Activated CD4-positive, CD25-positive, alpha-beta regulatory T cell treated with anti-CD3 and anti-CD28 coated beads, Interleukin-2, amount 50 U/mL, for 24 hours (primary cell): ENCODE data around the gene MT1E.
A peak's percentile ranks its signal among the peaks of the same experiment; 100 is the strongest.
"Not testable (repeated sequence)": the region's sequence is repeated elsewhere in the genome, so short reads cannot be mapped to it uniquely, and the experiment has no call there.

ENCODE experiments used
- ATAC-seq, 2 donors: fragments of 150-1000 bp; cut with Tn5 transposase; one replicate each; pipeline ENCODE4 v1.10.0; 2021; ENCODE audit warnings: mild to moderate bottlenecking in 1 of 2, moderate library complexity in 1 of 2

MT1E gene

GRCh38 chr16:56625140-56625942, at the start of gene MT1E:
Gene MT1E, plus strand, starts transcription at chr16:56625781. Its CDS starts 71 bp downstream, at chr16:56625852.
- peak; percentile 96 to 98 for ATAC-seq

GRCh38 chr16:56576585-56577299, 48.8 kb upstream of the MT1E start:
- peak; percentile 99 for ATAC-seq

DNA sequence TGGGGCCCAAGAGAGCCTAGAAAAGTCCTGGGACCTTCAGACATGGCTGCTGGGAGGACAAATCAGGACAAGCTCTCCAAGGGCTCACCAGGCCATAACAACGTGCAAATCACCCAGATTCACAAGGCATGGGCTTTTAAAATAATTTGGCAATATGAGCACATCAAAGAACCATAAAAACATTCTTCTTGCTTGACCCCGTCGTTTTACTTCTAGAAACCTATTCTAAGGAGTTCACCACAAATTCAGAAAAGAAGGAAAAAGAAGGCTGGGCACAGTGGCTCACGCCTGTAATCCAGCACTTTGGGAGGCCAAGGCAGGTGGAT, 48.3 kb upstream of the MT1E start:
- ATAC-seq = no peak

- no peak for ATAC-seq
These were observed 45.1 kb upstream of the MT1E start for GRCh38 chr16:56580391-56581048.

- ATAC-seq = not testable (repeated sequence)
These were observed 42.7 kb upstream of the MT1E start for GRCh38 chr16:56582911-56583310.

- ATAC-seq = no peak
These were observed 42.0 kb upstream of the MT1E start for GRCh38 chr16:56583351-56584168.

GRCh38 chr16:56584276-56584675, 41.3 kb upstream of the MT1E start:
- ATAC-seq = no peak

- no peak for ATAC-seq
These were observed 36.8 kb upstream of the MT1E start for GRCh38 chr16:56588781-56589140.

- peak; percentile 36 to 43 for ATAC-seq
These were observed 36.2 kb upstream of the MT1E start, which contains the start of gene MT3 for GRCh38 chr16:56589141-56590039. Gene MT3, plus strand, starts transcription at chr16:56589528. Its CDS starts 63 bp downstream, at chr16:56589591.

DNA sequence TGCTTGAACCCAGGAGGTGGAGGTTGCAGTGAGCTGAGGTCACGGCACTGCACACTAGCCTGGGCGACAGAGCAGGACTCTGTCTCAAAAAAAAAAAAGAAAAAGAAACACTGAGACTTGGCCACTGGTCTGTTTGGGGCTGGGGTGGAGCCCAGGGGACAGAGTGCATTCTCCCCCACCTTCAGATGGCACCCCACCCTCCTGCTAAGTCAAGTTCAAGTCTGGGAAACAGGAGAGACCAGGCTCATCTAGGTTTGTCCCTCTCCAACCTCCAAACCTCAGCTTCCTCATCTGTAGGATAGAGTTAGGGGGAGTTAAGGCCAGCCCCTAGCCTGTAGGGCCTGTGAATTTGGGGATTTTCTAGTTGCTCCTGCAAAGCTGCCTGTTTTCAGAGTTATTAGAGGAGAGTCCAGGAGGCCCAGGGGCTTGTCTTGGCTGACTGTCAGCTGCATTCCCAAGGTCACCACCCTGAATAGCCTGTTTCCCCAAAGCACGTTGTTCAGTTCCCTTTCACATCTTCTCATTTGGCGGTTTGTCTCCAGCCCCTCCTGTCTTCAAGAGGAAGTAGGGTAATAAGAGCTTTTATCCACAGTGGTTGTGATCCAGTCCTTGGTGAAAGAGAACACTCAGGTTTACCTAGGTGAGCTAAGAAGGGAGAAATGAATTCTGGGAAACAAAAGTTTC, 34.1 kb upstream of the MT1E start:
- ATAC-seq = no peak

DNA sequence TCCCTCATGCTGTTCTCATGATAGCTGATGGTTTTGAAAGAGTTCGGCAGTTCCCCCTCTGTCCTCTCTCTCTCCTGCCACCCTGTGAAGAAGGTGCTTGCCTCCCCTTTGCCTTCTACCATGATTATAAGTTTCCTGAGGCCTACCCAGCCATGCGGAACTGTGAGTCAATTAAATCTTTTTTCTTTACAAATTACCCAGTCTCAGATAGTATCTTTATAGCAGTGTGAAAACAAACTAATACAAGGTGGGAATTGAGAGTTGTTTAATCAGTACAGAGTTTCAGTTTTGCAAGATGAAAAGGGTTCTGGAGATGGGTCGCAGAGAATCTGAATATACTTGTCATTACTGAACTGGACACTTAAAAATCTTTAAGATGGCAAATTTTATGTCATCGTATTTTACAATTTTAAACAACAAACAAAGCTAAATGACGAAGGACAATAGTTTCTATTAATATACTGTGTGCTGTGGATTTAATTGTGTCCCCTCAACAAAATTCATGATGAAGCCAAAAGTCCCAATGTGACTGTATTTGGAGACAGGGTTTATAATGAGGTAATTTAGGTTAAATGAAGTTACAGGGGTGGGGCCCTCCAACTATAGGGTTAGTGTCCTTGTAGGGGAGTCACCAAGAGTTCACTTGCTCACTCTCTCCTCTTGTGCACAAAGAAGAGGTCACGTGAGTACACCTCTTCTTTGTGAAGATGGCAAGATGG, 31.8 kb upstream of the MT1E start:
- ATAC-seq = no peak

DNA sequence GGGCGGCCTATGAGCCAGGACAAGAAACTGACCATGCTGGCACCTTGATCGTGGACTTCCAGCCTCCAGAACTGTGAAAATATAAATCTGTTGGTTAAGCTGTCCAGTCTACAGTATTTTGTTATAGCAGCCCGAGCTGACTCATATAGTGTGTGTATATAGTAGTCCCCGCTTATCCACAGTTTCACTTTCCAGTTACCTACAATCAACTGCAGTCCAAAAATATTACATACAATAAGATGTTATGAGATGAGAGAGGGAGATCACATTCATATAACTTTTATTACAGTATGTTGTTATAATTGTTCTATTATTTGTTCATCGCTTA, 31.3 kb upstream of the MT1E start:
- ATAC-seq = no peak

- peak in 1 of 2 donors; percentile 53 for ATAC-seq
These were observed 25.1 kb upstream of the MT1E start for GRCh38 chr16:56600398-56600999.

- ATAC-seq = no peak
These were observed 24.3 kb upstream of the MT1E start for GRCh38 chr16:56601325-56601724.

- no peak for ATAC-seq
These were observed 22.0 kb upstream of the MT1E start for GRCh38 chr16:56603589-56603988.

- ATAC-seq = no peak
These were observed 20.6 kb upstream of the MT1E start for GRCh38 chr16:56604966-56605365.

DNA sequence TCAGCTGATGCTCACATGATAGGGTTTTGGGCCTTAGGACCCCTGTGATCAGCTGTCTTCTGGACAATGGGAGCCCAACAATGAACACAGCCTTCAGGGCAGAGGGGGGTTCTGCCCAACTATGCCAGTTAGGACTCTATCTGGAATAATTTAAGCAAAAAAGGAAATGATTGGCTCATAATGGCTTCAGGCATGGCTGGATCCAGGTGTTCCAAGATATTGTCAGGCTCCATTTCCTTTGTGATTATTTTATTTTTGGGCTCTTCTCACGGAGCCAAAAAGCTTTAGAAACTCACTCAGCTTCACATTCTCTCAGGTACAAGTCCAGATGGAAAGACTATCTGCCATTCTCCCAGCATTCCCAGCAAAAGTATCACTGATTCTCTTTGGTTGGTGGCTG, 20.1 kb upstream of the MT1E start:
- no peak for ATAC-seq

DNA sequence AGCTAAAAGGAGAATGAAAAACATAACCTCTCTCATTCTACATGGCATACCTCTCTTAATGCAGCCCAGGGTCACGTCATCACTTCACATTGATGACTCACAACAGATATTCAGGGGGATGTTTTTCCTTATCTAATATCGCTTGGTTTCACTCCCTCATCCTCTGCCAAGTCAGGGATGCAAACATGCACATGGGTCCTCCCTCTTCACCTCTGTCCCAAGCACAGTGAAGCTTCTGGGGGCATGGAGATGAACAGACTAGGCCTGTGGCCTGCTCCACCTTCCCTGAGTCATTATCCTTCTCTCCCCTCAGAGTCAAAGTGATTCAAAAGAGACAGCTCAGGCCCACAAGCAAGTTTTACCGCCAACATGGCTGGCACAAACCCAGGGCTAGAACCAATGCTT, 19.5 kb upstream of the MT1E start:
- ATAC-seq = no peak

DNA sequence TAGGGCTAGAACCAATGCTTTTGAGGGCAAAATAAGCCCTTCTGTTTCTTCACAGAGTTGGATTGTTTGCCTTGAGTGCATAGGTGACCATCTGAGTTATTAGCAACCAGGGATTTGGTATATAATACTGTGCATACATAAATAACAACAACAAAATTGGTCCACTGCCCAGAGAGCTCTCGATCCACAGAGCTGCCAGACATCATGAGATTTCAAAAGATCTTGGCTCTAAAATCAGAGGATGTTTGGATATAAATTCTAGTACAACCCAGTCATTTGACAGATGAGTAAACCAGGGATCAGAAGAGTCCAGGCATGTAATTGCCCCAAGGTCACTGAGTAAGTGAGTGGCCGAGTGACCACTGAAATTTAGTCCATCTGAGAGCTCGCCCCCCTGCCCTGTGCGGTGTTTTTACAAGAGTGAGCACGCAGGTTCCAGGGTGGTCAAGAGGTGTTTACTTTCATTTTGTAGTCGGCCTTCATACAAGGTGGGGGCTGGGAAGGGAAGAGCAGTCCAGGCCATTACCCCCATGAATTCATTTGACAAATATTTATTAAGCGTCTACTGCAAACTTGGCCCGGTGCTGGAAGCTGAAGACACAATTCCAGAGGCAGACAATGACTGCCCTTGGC, 19.0 kb upstream of the MT1E start:
- no peak for ATAC-seq
